ENCODE results near the gene PCA3.
A peak's percentile ranks its signal among the peaks of the same experiment; 100 is the strongest.

The PCA3 gene

GRCh38 chr9:76744336-76744735, 19.9 kb upstream of the PCA3 start:
- ChIA-PET POLR2A (ENCODE audit: low non-redundant PET) (no interaction called here), CTCF (no interaction called here)
- TF ChIP-seq CTCF (conservative IDR thresholded peaks at IDR 0.05; ENCODE audit: low read depth), result no peak
- no peak overlapping the region for H3K27ac ChIP-seq
- DNase-seq (ENCODE audit: low spot score), result no peak

- CTCF ChIA-PET, result no interaction called here
- no peak for TF ChIP-seq CTCF (conservative IDR thresholded peaks at IDR 0.05; ENCODE audit: low read depth)
- no peak overlapping the region for H3K27ac ChIP-seq
- DNase-seq (ENCODE audit: low spot score), result no peak
- POLR2A ChIA-PET (ENCODE audit: low non-redundant PET), result no interaction called here
Measured at GRCh38 chr9:76751001-76751400, 13.2 kb upstream of the PCA3 start.

- POLR2A ChIA-PET (ENCODE audit: low non-redundant PET), result no interaction called here
- TF ChIP-seq CTCF (conservative IDR thresholded peaks at IDR 0.05; ENCODE audit: low read depth), result peak; percentile 30
- no peak overlapping the region for H3K27ac ChIP-seq
- DNase-seq (ENCODE audit: low spot score), result peak; percentile 15
- CTCF ChIA-PET, result interaction anchor here (0.5 to 2.0 kb wide), 2 partner anchors 231 to 1731 kb away, joined by 6 to 7 read pairs; no protein-coding TSS in a partner anchor
Measured at GRCh38 chr9:76756268-76756640, 8.0 kb upstream of the PCA3 start.

GRCh38 chr9:76756941-76757673, 7.1 kb upstream of the PCA3 start:
- no peak for DNase-seq (ENCODE audit: low spot score)
- CTCF ChIA-PET, result interaction anchor here (0.6 to 2.0 kb wide), 2 partner anchors 140 to 230 kb away, joined by 7 read pairs; no protein-coding TSS in a partner anchor

GRCh38 chr9:76758476-76758875, 5.8 kb upstream of the PCA3 start:
- DNase-seq (ENCODE audit: low spot score), result no peak
- TF ChIP-seq CTCF (conservative IDR thresholded peaks at IDR 0.05; ENCODE audit: low read depth), result no peak
- H3K27ac ChIP-seq, result no peak overlapping the region
- POLR2A ChIA-PET (ENCODE audit: low non-redundant PET), result no interaction called here
- CTCF ChIA-PET, result interaction anchor here (0.6 to 0.7 kb wide), 2 partner anchors 442 to 699 kb away, joined by 3 to 5 read pairs; no protein-coding TSS in a partner anchor

More at GRCh38 chr9:76756941-76757673, 7.1 kb upstream of the PCA3 start:
- no peak for TF ChIP-seq CTCF (conservative IDR thresholded peaks at IDR 0.05; ENCODE audit: low read depth)
- POLR2A ChIA-PET (ENCODE audit: low non-redundant PET), result no interaction called here
- no peak overlapping the region for H3K27ac ChIP-seq

GRCh38 chr9:76759732-76760131, 4.5 kb upstream of the PCA3 start:
- ChIA-PET POLR2A (ENCODE audit: low non-redundant PET) (interaction anchor here (0.6 kb wide), 1 partner anchor 172 kb away, joined by 3 read pairs; no protein-coding TSS in a partner anchor), CTCF (interaction anchor here (0.6 to 0.7 kb wide), 2 partner anchors 25 to 220 kb away, joined by 3 to 6 read pairs; no protein-coding TSS in a partner anchor)
- no peak overlapping the region for H3K27ac ChIP-seq
- no peak for DNase-seq (ENCODE audit: low spot score)
- TF ChIP-seq CTCF (conservative IDR thresholded peaks at IDR 0.05; ENCODE audit: low read depth), result no peak

Measured in RWPE1 (cell line).